Natural killer cell (primary cell): ENCODE data around the gene PAK2. TPM values are rescaled to one million over a fixed set of nuclear protein-coding genes. Genes with fewer than 3 reads are reported as not detected.

Source experiments
- ATAC-seq, 3 donors: fragments of 150-1000 bp in 2 of 3; fragments of 200-7000 bp in 1 of 3; cut with Tn5 transposase; 1 replicate in 1 of 3; 2 replicates in 2 of 3; pipeline ENCODE4 v1.10.0; 2021; ENCODE audit warnings: mild to moderate bottlenecking in 2 of 3, moderate library complexity in 2 of 3
- DNase-seq, 2 donors: peaks; one replicate each; pipeline versions ENCODE4 v3.0.0 to v3.0.0-alpha.2; 2013 to 2021; ENCODE audit warnings: mixed read lengths in 1 of 2
- H3K27ac ChIP-seq: one replicate; pipeline ENCODE4 v1.5.1; 2013; ENCODE audit warnings: mild to moderate bottlenecking, low read length
- H3K27me3 ChIP-seq: one replicate; pipeline ENCODE4 v1.6.1; 2013; ENCODE audit warnings: low read length; ENCODE audit not compliant: control insufficient read depth, insufficient read depth
- H3K36me3 ChIP-seq: one replicate; pipeline ENCODE4 v1.6.1; 2013; ENCODE audit warnings: low read length; ENCODE audit not compliant: control insufficient read depth, insufficient read depth
- H3K4me1 ChIP-seq: one replicate; pipeline ENCODE4 v1.6.1; 2013; ENCODE audit warnings: low read length; ENCODE audit not compliant: control insufficient read depth, insufficient read depth
- H3K4me3 ChIP-seq: one replicate; pipeline ENCODE4 v1.5.1; 2013; ENCODE audit warnings: low read length
- H3K9me3 ChIP-seq: one replicate; pipeline ENCODE4 v1.6.1; 2013; ENCODE audit warnings: low read length; ENCODE audit not compliant: control insufficient read depth, insufficient read depth
- H3K27ac Mint-ChIP-seq, 2 donors: one replicate each; pipeline ENCODE4 v1.8.0; 2022; ENCODE audit warnings: mild to moderate bottlenecking in 2 of 2, mixed read lengths in 2 of 2, moderate library complexity in 1 of 2
- H3K27me3 Mint-ChIP-seq, 2 donors: one replicate each; pipeline ENCODE4 v1.8.0; 2022; ENCODE audit warnings: low read depth in 2 of 2, mixed read lengths in 2 of 2
- H3K36me3 Mint-ChIP-seq: one replicate; pipeline ENCODE4 v1.8.0; 2022; ENCODE audit warnings: mixed read lengths
- H3K4me1 Mint-ChIP-seq, 2 donors: one replicate each; pipeline ENCODE4 v1.8.0; 2022; ENCODE audit warnings: mixed read lengths in 2 of 2
- H3K4me3 Mint-ChIP-seq: one replicate; pipeline ENCODE4 v1.8.0; 2022; ENCODE audit warnings: mild to moderate bottlenecking, moderate library complexity, mixed read lengths
- H3K9me3 Mint-ChIP-seq, 2 donors: one replicate each; pipeline ENCODE4 v1.8.0; 2022; ENCODE audit warnings: mixed read lengths in 2 of 2
- WGBS: methylation state at CpG from one replicate; pipeline ENCODE4 v1.1.7; 2013; ENCODE audit warnings: missing lambda C conversion rate; ENCODE audit not compliant: insufficient coverage; 5-methylcytosine and 5-hydroxymethylcytosine counted together
- intact Hi-C: fragments of 100-400 bp; cut with micrococcal nuclease; formaldehyde crosslinking; loops from one replicate; pipeline ENCODE4 v1.14.2; 2022
- total RNA-seq, 4 donors: library from RNA; stranded (reverse); fragments of 120-200 nt in 1 of 4; gene quantifications; one replicate each; pipeline versions ENCODE4 v1.2.3 to v1.2.4, GENCODE V29; 2013 to 2022
- TF ChIP-seq, protein P1 (sequence below): fragments of 200-600 bp; IDR thresholded peaks from one replicate; pipeline ENCODE4 v1.8.0; 2022; ENCODE audit warnings: antibody characterized with exemption

Gene PAK2
- total RNA-seq, 3 donors from 2014 or later (not counting 1 experiment from before 2014, with no cell fraction given): 64.5 to 68.6 (median 66.4) TPM

DNA sequence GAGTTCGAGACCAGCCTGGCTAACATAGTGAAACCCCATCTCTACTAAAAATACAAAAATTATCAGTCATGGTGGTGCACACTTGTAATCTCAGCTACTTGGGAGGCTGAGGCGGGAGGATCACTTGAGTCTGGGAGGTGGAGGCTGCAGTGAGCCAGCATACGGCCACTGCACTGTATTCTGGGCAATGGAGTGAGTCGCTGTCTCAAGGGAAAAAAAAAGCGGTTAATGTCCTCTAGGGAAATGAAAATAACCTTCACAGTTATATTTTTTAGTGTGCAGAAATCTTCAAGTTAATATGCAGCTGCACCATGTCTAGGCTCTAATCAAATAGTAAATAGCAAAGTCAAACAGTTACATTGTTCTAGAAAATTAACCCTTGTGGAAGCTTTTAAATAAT is 42.4 kb upstream of the PAK2 start:
- Mint-ChIP-seq H3K9me3 (peaks cover 0 to 2% of the 10 kb centered on the region in 2 donors), H3K4me3 (no peak overlapping the region), H3K36me3 (no peaks in the 10 kb centered on the region), H3K4me1 (peaks cover 0 to 12% of the 10 kb centered on the region in 2 donors), H3K27me3 (no peaks in the 10 kb centered on the region), H3K27ac (no peak overlapping the region)
- Histone ChIP-seq H3K4me3 (no peak overlapping the region), H3K27ac (no peak overlapping the region), H3K4me1 (peaks cover 18% of the 10 kb centered on the region), H3K9me3 (no peaks in the 10 kb centered on the region), H3K27me3 (no peaks in the 10 kb centered on the region), H3K36me3 (no peaks in the 10 kb centered on the region)
- DNase-seq (no peak), ATAC-seq (no peak)
- 91% methylated on average over 4 of the region's 5 CpGs for WGBS
- TF ChIP-seq, protein P1, sequence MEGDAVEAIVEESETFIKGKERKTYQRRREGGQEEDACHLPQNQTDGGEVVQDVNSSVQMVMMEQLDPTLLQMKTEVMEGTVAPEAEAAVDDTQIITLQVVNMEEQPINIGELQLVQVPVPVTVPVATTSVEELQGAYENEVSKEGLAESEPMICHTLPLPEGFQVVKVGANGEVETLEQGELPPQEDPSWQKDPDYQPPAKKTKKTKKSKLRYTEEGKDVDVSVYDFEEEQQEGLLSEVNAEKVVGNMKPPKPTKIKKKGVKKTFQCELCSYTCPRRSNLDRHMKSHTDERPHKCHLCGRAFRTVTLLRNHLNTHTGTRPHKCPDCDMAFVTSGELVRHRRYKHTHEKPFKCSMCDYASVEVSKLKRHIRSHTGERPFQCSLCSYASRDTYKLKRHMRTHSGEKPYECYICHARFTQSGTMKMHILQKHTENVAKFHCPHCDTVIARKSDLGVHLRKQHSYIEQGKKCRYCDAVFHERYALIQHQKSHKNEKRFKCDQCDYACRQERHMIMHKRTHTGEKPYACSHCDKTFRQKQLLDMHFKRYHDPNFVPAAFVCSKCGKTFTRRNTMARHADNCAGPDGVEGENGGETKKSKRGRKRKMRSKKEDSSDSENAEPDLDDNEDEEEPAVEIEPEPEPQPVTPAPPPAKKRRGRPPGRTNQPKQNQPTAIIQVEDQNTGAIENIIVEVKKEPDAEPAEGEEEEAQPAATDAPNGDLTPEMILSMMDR: no peak
- intact Hi-C loops: no loop called here

DNA sequence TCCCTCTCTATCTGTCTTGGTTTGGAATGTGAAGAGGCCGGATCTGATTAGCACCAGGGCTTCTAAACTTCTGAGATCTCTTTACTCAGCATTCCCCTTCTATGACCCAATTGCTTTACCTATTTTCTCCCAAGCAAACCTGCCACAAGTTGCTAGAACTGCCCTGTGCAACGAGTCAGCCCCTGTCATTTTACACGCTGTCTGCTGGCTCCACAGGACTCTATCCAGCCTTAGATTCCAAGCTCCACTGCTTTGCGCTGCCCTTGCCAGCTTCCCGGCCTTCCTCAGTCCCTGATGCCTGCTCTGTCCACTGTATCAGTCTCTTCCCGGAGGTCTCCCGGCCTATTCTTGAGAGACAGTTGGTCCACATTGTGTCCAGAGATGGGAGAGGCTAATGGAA is 39.9 kb upstream of the PAK2 start:
- Mint-ChIP-seq H3K36me3 (no peaks in the 10 kb centered on the region), H3K27ac (no peak overlapping the region), H3K4me3 (no peak overlapping the region), H3K9me3 (peaks cover 0 to 2% of the 10 kb centered on the region in 2 donors), H3K4me1 (peaks cover 0 to 8% of the 10 kb centered on the region in 2 donors), H3K27me3 (no peaks in the 10 kb centered on the region)
- ATAC-seq (no peak), DNase-seq (no peak)
- intact Hi-C loops: no loop called here
- H3K4me1 ChIP-seq: peaks cover 9% of the 10 kb centered on the region
- TF ChIP-seq, protein P1: no peak
- H3K27me3 ChIP-seq: no peaks in the 10 kb centered on the region
- no peak overlapping the region for H3K4me3 ChIP-seq
- H3K36me3 ChIP-seq: no peaks in the 10 kb centered on the region
- over 99% methylated on average over 7 of the region's 7 CpGs for WGBS
- no peaks in the 10 kb centered on the region for H3K9me3 ChIP-seq
- no peak overlapping the region for H3K27ac ChIP-seq

DNA sequence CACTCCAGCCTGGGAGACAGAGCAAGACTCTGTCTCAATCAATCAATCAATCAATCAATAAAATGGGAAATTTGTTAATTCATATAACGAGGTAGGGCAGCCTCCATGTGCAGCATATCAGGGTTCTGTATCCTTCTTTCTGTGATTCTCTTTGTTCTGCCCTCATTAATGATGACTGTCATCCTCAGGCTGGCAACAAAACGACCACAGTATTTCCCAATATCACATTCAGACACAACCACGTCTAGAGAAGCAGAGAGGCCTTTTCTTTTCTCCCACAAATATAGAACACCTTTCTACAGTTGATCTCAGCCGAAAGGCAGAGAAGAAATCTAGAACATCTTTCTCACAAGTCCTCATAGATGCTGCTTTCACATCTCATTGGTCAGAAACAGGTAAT is 38.9 kb upstream of the PAK2 start:
- H3K4me3 ChIP-seq: no peak overlapping the region
- H3K9me3 ChIP-seq: no peaks in the 10 kb centered on the region
- no peaks in the 10 kb centered on the region for H3K27me3 ChIP-seq
- H3K36me3 Mint-ChIP-seq: no peaks in the 10 kb centered on the region
- ATAC-seq (no peak), DNase-seq (no peak)
- no peaks in the 10 kb centered on the region for H3K9me3 Mint-ChIP-seq
- H3K36me3 ChIP-seq: no peaks in the 10 kb centered on the region
- no peak overlapping the region for H3K27ac Mint-ChIP-seq
- H3K27ac ChIP-seq: no peak overlapping the region
- TF ChIP-seq, protein P1: no peak
- intact Hi-C loops: no loop called here
- H3K27me3 Mint-ChIP-seq: no peaks in the 10 kb centered on the region
- H3K4me1 ChIP-seq: no peaks in the 10 kb centered on the region
- H3K4me3 Mint-ChIP-seq: no peak overlapping the region
- H3K4me1 Mint-ChIP-seq: peaks cover 0 to 4% of the 10 kb centered on the region in 2 donors
- WGBS: 78% methylated on average over 4 of the region's 4 CpGs

DNA sequence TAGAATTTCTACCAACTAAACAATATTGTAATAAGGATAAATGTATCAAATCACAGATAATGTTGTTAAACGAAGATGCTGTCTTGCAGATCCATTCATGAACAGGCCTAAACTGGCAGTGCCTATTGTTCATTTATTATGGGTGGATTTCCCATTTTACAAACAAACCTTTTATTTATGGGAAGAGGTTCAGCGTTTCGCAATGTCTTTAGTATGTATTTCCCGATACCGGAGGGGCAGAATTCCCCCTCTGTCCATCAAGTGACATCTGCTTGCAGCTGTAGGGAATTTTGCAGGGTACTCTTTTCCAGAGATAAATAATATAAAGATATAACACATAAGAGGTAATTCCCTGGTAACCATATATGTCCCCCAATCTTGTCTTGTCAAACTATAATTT is 33.3 kb upstream of the PAK2 start:
- DNase-seq: no peak
- TF ChIP-seq, protein P1: no peak
- no peak overlapping the region for H3K4me3 ChIP-seq
- Mint-ChIP-seq H3K4me1 (peaks cover 2 to 7% of the 10 kb centered on the region in 2 donors), H3K27me3 (no peaks in the 10 kb centered on the region), H3K4me3 (no peak overlapping the region), H3K36me3 (no peaks in the 10 kb centered on the region), H3K9me3 (no peaks in the 10 kb centered on the region), H3K27ac (no peak overlapping the region)
- no peaks in the 10 kb centered on the region for H3K27me3 ChIP-seq
- no peaks in the 10 kb centered on the region for H3K9me3 ChIP-seq
- no peaks in the 10 kb centered on the region for H3K36me3 ChIP-seq
- no peak overlapping the region for H3K27ac ChIP-seq
- peaks cover 3% of the 10 kb centered on the region for H3K4me1 ChIP-seq
- WGBS: no CpG with 5 or more reads among the region's 5 CpGs
- intact Hi-C loops: no loop called here
- ATAC-seq: no peak
